Activated effector memory CD4-positive, alpha-beta T cell treated with anti-CD3 and anti-CD28 coated beads, Interleukin-2, amount 50 U/mL, for 16 hours (primary cell): ENCODE results near the gene PI4K2B.
"Not testable (repeated sequence)": the region's sequence is repeated elsewhere in the genome, so short reads cannot be mapped to it uniquely, and the experiment has no call there.

Experiments
- DNase-seq: peaks from one replicate; pipeline ENCODE4 v3.0.0-alpha.2; 2020

PI4K2B gene

GRCh38 chr4:25308306-25308705 is 74.5 kb downstream of the PI4K2B start:
- no peak for DNase-seq

DNA sequence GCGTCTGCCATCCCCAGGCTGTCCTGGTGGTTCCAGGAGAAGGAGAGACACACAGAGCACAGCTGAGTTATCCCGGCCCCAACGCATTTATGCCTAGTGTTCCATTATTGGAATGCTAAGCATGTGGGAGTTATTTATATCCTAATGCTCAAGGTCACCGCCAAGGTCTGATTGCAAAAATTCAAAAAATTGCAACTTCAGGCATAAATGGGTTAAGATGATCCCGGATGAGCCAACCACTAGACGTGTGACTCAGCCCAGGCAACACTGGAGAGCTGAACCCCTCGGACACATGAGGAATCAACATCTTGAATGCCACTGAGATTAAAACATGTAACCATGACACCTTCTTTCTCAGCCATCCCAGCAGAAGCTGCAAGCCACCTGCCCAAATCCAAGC is 74.9 kb downstream of the PI4K2B start:
- DNase-seq = no peak

DNA sequence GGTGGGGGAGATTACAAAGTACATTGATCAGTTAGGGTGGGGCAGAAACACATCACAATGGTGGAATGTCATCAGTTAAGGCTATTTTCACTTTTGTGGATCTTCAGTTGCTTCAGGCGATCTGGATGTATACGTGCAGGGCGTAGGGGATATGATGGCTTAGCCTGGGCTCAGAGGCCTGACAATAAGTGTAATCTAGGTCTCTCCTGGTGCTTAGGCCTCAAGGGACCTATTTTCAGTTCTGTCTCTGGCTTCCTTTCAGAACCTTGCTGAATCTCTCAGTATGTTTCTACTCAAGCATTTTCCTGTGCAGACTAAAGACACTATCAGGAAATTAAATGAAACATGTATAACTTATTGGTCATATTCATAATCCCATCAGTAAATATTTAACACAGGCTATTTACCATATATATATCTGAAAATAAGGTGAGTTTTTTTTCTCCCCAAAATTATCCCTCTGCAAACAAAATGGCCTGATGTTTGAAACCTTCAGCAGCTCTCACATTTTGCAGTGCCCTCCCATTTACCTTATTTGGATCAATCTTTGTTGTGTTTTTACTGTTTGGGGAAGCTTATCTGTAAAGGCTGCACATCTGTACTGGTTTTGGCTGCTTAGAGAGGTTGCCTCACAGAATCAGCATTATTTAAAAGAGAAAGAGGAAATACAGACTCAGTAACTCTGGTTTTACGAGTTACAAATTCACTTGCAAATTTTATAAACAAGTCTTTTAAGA is 76.4 kb downstream of the PI4K2B start:
- DNase-seq = no peak

DNA sequence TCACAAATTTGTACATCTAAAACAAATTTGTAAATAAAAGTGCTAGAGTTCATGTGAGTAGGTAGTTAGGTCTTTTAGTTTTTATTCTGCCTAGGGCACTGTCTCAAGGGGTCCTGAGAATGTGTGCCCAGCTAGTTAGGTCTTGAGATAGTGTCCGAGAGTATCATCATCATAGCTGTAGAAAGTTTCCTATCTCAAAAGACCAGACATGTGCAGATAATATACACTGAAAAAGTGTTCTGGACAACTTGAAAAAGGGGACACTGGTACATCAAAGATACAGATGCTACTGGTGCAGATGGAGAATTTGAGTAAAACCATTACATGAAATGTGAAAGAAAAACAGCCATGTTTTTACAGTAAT is 77.0 kb downstream of the PI4K2B start:
- DNase-seq = no peak

GRCh38 chr4:25312496-25313200 is 78.8 kb downstream of the PI4K2B start, which contains the start of gene ZCCHC4:
Gene ZCCHC4, plus strand, starts transcription at chr4:25312774. Its CDS starts 36 bp downstream, at chr4:25312810.
- peak; percentile 96 for DNase-seq

- no peak for DNase-seq
Measured at GRCh38 chr4:25313201-25313895, 79.5 kb downstream of the PI4K2B start.

DNA sequence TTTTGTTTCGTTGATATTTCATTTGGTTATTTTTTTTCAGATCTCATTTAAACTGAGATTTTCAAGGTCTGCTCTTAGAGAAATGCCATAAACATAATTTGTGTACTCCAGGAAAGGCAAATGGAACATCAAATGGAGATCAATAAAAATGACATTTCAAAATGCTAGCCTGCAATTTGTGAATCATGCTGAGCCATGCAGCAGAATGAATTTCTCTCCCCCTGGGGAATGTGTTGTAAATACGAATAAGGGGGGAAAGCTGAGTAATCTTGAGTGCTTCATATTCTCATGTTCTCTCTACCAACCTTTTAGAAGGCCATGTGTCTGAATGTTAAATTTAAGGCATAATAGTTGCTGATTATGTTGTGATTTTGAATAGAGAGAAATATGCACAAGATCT is 86.5 kb downstream of the PI4K2B start:
- DNase-seq = no peak

DNA sequence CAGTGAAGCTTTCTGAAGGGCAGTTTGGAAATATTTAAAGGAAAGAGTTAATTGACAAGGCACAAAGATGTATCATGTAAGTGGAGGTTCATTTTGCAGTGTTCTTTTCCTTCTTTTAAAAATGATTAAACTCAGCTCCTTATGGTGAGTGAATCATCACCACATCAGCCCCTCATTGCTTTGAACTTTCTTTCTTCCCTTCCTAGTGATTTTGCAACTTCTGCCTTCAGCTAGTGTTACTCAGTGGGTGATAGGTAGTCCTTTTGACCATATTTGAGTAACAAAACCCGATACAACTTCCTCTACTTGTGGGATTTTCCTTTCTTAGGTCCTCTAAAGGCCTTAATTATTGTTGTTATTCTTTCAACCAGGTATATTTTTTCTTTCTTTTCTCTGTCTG is 86.9 kb downstream of the PI4K2B start:
- DNase-seq = no peak

GRCh38 chr4:25321703-25322102 is 87.9 kb downstream of the PI4K2B start:
- no peak for DNase-seq

DNA sequence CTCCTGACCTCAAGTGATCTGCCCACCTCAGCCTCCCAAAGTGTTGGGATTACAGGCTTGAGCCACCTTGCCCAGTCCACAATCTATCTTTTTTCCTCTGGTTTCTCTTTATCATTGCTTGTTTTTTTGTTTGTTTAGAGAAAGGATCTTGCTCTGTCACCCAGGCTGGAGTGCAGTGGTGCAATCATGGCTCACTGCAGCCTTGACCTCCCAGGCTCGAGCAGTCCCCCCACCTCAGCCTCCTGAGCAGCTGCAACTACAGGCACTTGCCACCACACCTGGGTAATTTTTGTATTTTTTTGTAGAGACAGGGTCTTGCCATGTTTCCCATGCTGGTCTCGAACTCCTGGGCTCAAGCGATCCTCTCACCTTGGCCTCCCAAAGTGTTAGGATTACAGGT is 94.6 kb downstream of the PI4K2B start:
- not testable (repeated sequence) for DNase-seq
